Tibial nerve (tissue), 3 donors: ENCODE measurements around the gene TBC1D22A.

ENCODE experiments used
- EP300 ChIP-seq, 2 donors: sonication (generic); formaldehyde crosslinking; IDR thresholded peaks; one replicate each; pipeline ENCODE4 v1.6.1; 2017; ENCODE audit warnings: antibody characterized with exemption in 2 of 2, mild to moderate bottlenecking in 1 of 2
- POLR2A ChIP-seq, 2 donors: fragments of 450-650 bp; IDR thresholded peaks; one replicate each; pipeline ENCODE4 v1.6.1; 2017; ENCODE audit warnings: antibody characterized with exemption in 2 of 2, mild to moderate bottlenecking in 2 of 2, moderate library complexity in 2 of 2

GRCh38 chr22:47139013-47139789 lies 376.8 kb downstream of the TBC1D22A start:
- no peak for TF ChIP-seq EP300 (IDR thresholded peaks at IDR 0.05)
- TF ChIP-seq POLR2A (IDR thresholded peaks at IDR 0.05) = no peak
